Mesenchymal stem cell (in vitro differentiated cells and primary cell): ENCODE measurements around the gene SH3TC2.

Experiments
- DNase-seq: peaks from one replicate; pipeline ENCODE4 v3.0.0-alpha.2; 2013
- H2AFZ ChIP-seq: one replicate; pipeline ENCODE4 v1.6.1; 2013; ENCODE audit warnings: low read depth, mild to moderate bottlenecking, control low read depth, inconsistent platforms, low read length, moderate library complexity
- H2AK5ac ChIP-seq: 2 replicates; pipeline ENCODE4 v1.6.1; 2013; ENCODE audit warnings: low read length, moderate library complexity, mild to moderate bottlenecking, inconsistent platforms; ENCODE audit not compliant: severe bottlenecking
- H2BK120ac ChIP-seq: one replicate; pipeline ENCODE4 v1.6.1; 2013; ENCODE audit warnings: low read depth, mild to moderate bottlenecking, inconsistent platforms, low read length, moderate library complexity
- H2BK12ac ChIP-seq, 2 experiments: one replicate each; pipeline ENCODE4 v1.6.1; 2013; ENCODE audit warnings: inconsistent platforms in 2 of 2, low read length in 2 of 2, mild to moderate bottlenecking in 2 of 2, moderate library complexity in 2 of 2, control low read depth in 1 of 2
- H2BK15ac ChIP-seq: one replicate; pipeline ENCODE4 v1.6.1; 2013; ENCODE audit warnings: mild to moderate bottlenecking, low read depth, inconsistent platforms; ENCODE audit not compliant: poor library complexity, severe bottlenecking
- H2BK5ac ChIP-seq: 2 replicates; pipeline ENCODE4 v1.6.1; 2013; ENCODE audit warnings: low read depth, mild to moderate bottlenecking, low read length, control low read depth, inconsistent platforms; ENCODE audit not compliant: poor library complexity, severe bottlenecking
- H3K14ac ChIP-seq, 2 experiments: one replicate each; pipeline ENCODE4 v1.6.1; 2013; ENCODE audit warnings: inconsistent platforms in 2 of 2, low read length in 2 of 2, control low read depth in 1 of 2, mild to moderate bottlenecking in 1 of 2, moderate library complexity in 1 of 2
- H3K18ac ChIP-seq, 2 experiments: one replicate each; pipeline ENCODE4 v1.6.1; 2013; ENCODE audit warnings: inconsistent platforms in 2 of 2, low read length in 2 of 2, control low read depth in 1 of 2, low read depth in 1 of 2, mild to moderate bottlenecking in 1 of 2
- H3K23ac ChIP-seq, 2 experiments: one replicate each; pipeline ENCODE4 v1.6.1; 2013; ENCODE audit warnings: inconsistent platforms in 2 of 2, low read length in 2 of 2, mild to moderate bottlenecking in 2 of 2, moderate library complexity in 2 of 2, control low read depth in 1 of 2
- H3K27ac ChIP-seq: 2 replicates; pipeline ENCODE4 v1.5.1; 2013; ENCODE audit warnings: mild to moderate bottlenecking, moderate library complexity, low read length, control low read depth, inconsistent platforms; ENCODE audit not compliant: poor library complexity, severe bottlenecking
- H3K27me3 ChIP-seq, 2 experiments: 2 replicates each; pipeline versions ENCODE4 v1.6.1 to v1.7.0; 2013; ENCODE audit warnings: low read length in 2 of 2, mild to moderate bottlenecking in 2 of 2, moderate library complexity in 2 of 2, control low read depth in 1 of 2, inconsistent platforms in 1 of 2; ENCODE audit not compliant: control insufficient read depth in 1 of 2, insufficient read depth in 1 of 2
- H3K36me3 ChIP-seq, 2 experiments: 2 replicates each; pipeline versions ENCODE4 v1.6.1 to v1.7.0; 2013; ENCODE audit warnings: low read length in 2 of 2, control low read depth in 1 of 2, inconsistent platforms in 1 of 2, low read depth in 1 of 2, mild to moderate bottlenecking in 1 of 2; ENCODE audit not compliant: insufficient read depth in 2 of 2, control insufficient read depth in 1 of 2
- H3K4ac ChIP-seq, 2 experiments: one replicate each; pipeline ENCODE4 v1.6.1; 2013; ENCODE audit warnings: inconsistent platforms in 2 of 2, low read length in 2 of 2, mild to moderate bottlenecking in 2 of 2, moderate library complexity in 2 of 2, control low read depth in 1 of 2, low read depth in 1 of 2
- H3K4me1 ChIP-seq: 2 replicates; pipeline ENCODE4 v1.6.1; 2013; ENCODE audit warnings: low read depth, low read length, control low read depth; ENCODE audit not compliant: control insufficient read depth, insufficient read depth
- H3K4me2 ChIP-seq: 2 replicates; pipeline ENCODE4 v1.6.1; 2013; ENCODE audit warnings: low read length, mild to moderate bottlenecking, inconsistent platforms; ENCODE audit not compliant: poor library complexity, severe bottlenecking
- H3K4me3 ChIP-seq, 2 experiments: 2 replicates each; pipeline versions ENCODE4 v1.5.1 to v1.7.0; 2013; ENCODE audit warnings: low read length in 2 of 2, mild to moderate bottlenecking in 2 of 2, control low read depth in 1 of 2, low read depth in 1 of 2; ENCODE audit not compliant: insufficient read depth in 1 of 2
- H3K79me1 ChIP-seq: replicated peaks from 2 replicates; pipeline ENCODE4 v1.6.1; 2013; ENCODE audit warnings: mild to moderate bottlenecking, control low read depth, low read length, inconsistent platforms; ENCODE audit not compliant: poor library complexity, severe bottlenecking
- H3K9ac ChIP-seq: 2 replicates; pipeline ENCODE4 v1.7.0; 2013; ENCODE audit warnings: mild to moderate bottlenecking, low read length, moderate library complexity
- H3K9me3 ChIP-seq: 2 replicates; pipeline ENCODE4 v1.7.0; 2013; ENCODE audit warnings: mild to moderate bottlenecking, low read length; ENCODE audit not compliant: control insufficient read depth
- H4K8ac ChIP-seq: one replicate; pipeline ENCODE4 v1.6.1; 2013; ENCODE audit warnings: inconsistent platforms, mild to moderate bottlenecking, low read length, moderate library complexity
- H4K91ac ChIP-seq: one replicate; pipeline ENCODE4 v1.6.1; 2013; ENCODE audit warnings: mild to moderate bottlenecking, low read length, inconsistent platforms
- whole genome bisulfite sequencing: methylation state at CpG from one replicate; pipeline ENCODE4 v1.1.7; 2013; ENCODE audit warnings: mixed read lengths; 5-methylcytosine and 5-hydroxymethylcytosine counted together

The SH3TC2 gene

DNA sequence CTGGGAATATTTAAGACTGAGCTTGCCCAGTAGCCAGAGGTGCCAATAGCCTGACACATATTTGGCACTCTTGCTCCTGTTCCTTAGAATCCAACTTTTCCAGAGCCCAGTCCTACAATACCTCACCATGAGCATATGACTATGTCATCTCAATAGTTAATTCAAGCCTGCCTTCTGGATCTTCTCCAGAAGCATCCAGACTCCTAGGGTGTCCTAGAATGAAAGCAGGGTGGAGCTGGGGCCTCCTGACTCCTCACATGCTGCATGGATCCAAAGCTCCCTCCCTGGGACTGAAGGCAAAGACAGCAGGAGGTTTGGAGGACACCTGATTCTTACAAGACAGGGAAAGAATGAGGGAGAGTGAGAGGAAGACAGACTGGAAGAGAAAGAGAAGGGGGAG is 37.9 kb downstream of the SH3TC2 start:
- Histone ChIP-seq H3K27me3 (no peaks in the 10 kb centered on the region), H3K4ac (no peak overlapping the region), H4K8ac (no peak overlapping the region), H2BK15ac (no peak overlapping the region), H4K91ac (no peak overlapping the region), H2BK5ac (no peak overlapping the region), H2BK12ac (no peak overlapping the region), H3K79me1 (no peaks in the 10 kb centered on the region), H3K9me3 (no peaks in the 10 kb centered on the region), H3K4me3 (no peak overlapping the region), H3K36me3 (peaks cover 0 to 6% of the 10 kb centered on the region in 2 experiments), H3K23ac (no peak overlapping the region), H3K4me2 (no peak overlapping the region), H2AFZ (no peak overlapping the region), H3K14ac (no peak overlapping the region), H3K18ac (no peak overlapping the region), H2AK5ac (no peak overlapping the region), H3K9ac (no peak overlapping the region), H3K4me1 (peaks cover 2% of the 10 kb centered on the region), H2BK120ac (no peak overlapping the region), H3K27ac (no peak overlapping the region)
- DNase-seq: no peak

DNA sequence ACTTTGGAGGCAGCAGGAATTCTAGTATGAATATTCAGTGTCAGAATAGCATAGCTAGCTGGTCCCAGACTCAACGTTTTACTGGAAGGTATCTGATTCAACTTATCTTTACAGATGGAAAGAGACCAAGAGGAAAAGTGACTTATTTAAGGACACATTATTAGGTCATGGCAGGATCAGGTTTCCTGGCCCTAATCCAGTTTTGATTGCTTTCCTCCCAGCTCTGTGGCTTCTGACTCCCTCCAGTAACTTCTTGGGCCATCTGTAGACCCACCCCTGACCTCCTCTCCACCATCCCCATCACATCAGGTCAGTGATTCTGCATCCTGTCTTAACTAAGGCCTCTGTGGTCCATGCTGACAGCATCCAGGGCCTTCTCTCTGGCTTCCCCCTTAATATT is 38.4 kb downstream of the SH3TC2 start:
- H3K23ac ChIP-seq: no peak overlapping the region
- H3K79me1 ChIP-seq: no peaks in the 10 kb centered on the region
- DNase-seq: no peak
- peaks cover 2% of the 10 kb centered on the region for H3K4me1 ChIP-seq
- H3K4me3 ChIP-seq: no peak overlapping the region
- H3K14ac ChIP-seq: no peak overlapping the region
- H3K4me2 ChIP-seq: no peak overlapping the region
- H3K27ac ChIP-seq: no peak overlapping the region
- H3K4ac ChIP-seq: no peak overlapping the region
- no peak overlapping the region for H4K8ac ChIP-seq
- no peak overlapping the region for H2BK15ac ChIP-seq
- no peak overlapping the region for H2BK5ac ChIP-seq
- H3K9ac ChIP-seq: no peak overlapping the region
- H2AK5ac ChIP-seq: no peak overlapping the region
- H3K27me3 ChIP-seq: no peaks in the 10 kb centered on the region
- H2BK120ac ChIP-seq: no peak overlapping the region
- H3K18ac ChIP-seq: no peak overlapping the region
- no peak overlapping the region for H2AFZ ChIP-seq
- H4K91ac ChIP-seq: no peak overlapping the region
- no CpG with 5 or more reads among the region's 1 CpG for WGBS
- peaks cover 0 to 6% of the 10 kb centered on the region in 2 experiments for H3K36me3 ChIP-seq
- no peak overlapping the region for H2BK12ac ChIP-seq
- H3K9me3 ChIP-seq: no peaks in the 10 kb centered on the region

DNA sequence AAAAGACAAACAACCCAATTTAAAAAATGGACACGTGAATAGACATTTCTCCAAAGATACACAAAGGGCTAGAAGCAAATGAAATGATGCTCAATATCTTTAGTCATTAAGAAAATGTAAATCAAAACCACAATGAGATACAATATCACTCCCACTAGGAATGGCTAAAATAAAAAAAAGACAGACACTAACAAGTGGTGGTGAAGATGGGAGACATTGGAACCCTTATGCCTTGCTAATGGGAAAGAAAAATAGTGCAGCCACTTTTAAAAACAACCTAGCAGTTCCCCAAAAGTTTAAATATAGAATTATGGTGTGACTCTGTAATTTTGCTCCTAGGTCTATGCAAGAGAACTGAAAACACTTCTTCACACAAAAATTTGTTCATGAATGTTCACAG is 40.7 kb downstream of the SH3TC2 start:
- Histone ChIP-seq H3K14ac (no peak overlapping the region), H2BK5ac (no peak overlapping the region), H3K9ac (no peak overlapping the region), H3K27ac (no peak overlapping the region), H3K4ac (no peak overlapping the region), H3K36me3 (no peaks in the 10 kb centered on the region), H4K8ac (no peak overlapping the region), H2BK15ac (no peak overlapping the region), H2BK12ac (no peak overlapping the region), H2BK120ac (no peak overlapping the region), H4K91ac (no peak overlapping the region), H2AK5ac (no peak overlapping the region), H3K79me1 (no peaks in the 10 kb centered on the region), H3K4me3 (no peak overlapping the region), H3K4me1 (peaks cover 2% of the 10 kb centered on the region), H3K18ac (no peak overlapping the region), H3K23ac (no peak overlapping the region), H3K4me2 (no peak overlapping the region), H3K9me3 (no peaks in the 10 kb centered on the region), H3K27me3 (no peaks in the 10 kb centered on the region), H2AFZ (no peak overlapping the region)
- DNase-seq: no peak
- WGBS: no CpG with 5 or more reads among the region's 1 CpG

DNA sequence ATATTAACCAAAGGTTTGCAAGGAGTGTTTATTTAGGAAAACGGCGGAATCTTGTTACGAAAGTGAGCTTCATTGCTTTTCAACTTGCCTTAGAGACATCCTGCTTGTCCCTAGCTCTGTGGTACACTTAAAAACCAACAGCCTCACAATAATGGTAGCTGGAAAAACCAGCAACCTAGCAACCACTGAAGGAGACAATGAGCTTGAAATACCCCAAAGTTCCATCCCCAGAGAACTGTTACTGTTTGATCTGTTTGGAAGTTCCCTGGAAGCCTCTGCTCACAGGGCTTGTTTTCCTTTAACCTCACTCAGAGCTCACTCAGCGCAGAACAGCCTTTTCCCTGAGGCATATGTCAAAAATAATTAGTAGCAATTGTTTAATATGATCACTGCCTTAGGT is 43.2 kb downstream of the SH3TC2 start:
- Histone ChIP-seq H2BK15ac (no peak overlapping the region), H3K4ac (peak overlapping the region in 1 of 2 experiments; percentile 67), H4K8ac (no peak overlapping the region), H3K18ac (peak overlapping the region; percentile 25 to 52), H3K23ac (no peak overlapping the region), H2AK5ac (no peak overlapping the region), H3K36me3 (no peaks in the 10 kb centered on the region), H3K79me1 (no peaks in the 10 kb centered on the region), H2BK12ac (peak overlapping the region in 1 of 2 experiments; percentile 15), H2BK5ac (no peak overlapping the region), H3K27ac (peak overlapping the region; percentile 74), H3K4me1 (peaks cover 6% of the 10 kb centered on the region), H2AFZ (no peak overlapping the region), H4K91ac (no peak overlapping the region), H3K27me3 (no peaks in the 10 kb centered on the region), H3K14ac (no peak overlapping the region), H2BK120ac (no peak overlapping the region), H3K9me3 (no peaks in the 10 kb centered on the region), H3K9ac (no peak overlapping the region), H3K4me3 (no peak overlapping the region), H3K4me2 (peak overlapping the region; percentile 12)
- peak; percentile 57 for DNase-seq
- 71% methylated on average over 3 of the region's 4 CpGs for WGBS
